CD4-positive, alpha-beta T cell (primary cell): ENCODE measurements around the gene RASA4B. TPM values are rescaled to one million over a fixed set of nuclear protein-coding genes. Genes with fewer than 3 reads are reported as not detected.
"Not testable (repeated sequence)": the region's sequence is repeated elsewhere in the genome, so short reads cannot be mapped to it uniquely, and the experiment has no call there.

Source experiments
- ATAC-seq: fragments of 200-7000 bp; cut with Tn5 transposase; one replicate; pipeline ENCODE4 v1.10.0; 2022; ENCODE audit warnings: mild to moderate bottlenecking; ENCODE audit not compliant: poor library complexity
- CTCF ChIA-PET: fragments of 350-600 bp; sonication (Branson Sonifier 250); formaldehyde crosslinking; loops from one replicate; lab custom pipeline; 2021; ENCODE audit warnings: antibody characterized with exemption, inconsistent platforms; lab: Charles Lee
- POLR2A ChIA-PET: fragments of 350-600 bp; sonication (Branson Sonifier 250); formaldehyde crosslinking; loops from one replicate; lab custom pipeline; 2021; ENCODE audit warnings: antibody characterized with exemption, inconsistent platforms; lab: Charles Lee
- DNase-seq, 14 experiments: peaks; one replicate each; pipeline ENCODE4 v3.0.0-alpha.2; 2013 to 2020; ENCODE audit warnings: mixed read lengths in 2 of 14
- H3K27ac ChIP-seq, 2 donors: one replicate each; pipeline versions ENCODE4 v1.5.1 to v1.7.0; 2013; ENCODE audit warnings: low read length in 2 of 2, low read depth in 1 of 2, mild to moderate bottlenecking in 1 of 2
- H3K27me3 ChIP-seq, 2 experiments: 1 replicate in 1 of 2; 2 replicates in 1 of 2; pipeline versions ENCODE4 v1.6.1 to v1.7.0; 2013; ENCODE audit warnings: low read length in 2 of 2, control low read depth in 1 of 2, mild to moderate bottlenecking in 1 of 2, moderate library complexity in 1 of 2; ENCODE audit not compliant: insufficient read depth in 2 of 2, control insufficient read depth in 1 of 2
- H3K36me3 ChIP-seq: one replicate; pipeline ENCODE4 v1.6.1; 2013; ENCODE audit warnings: low read length, control low read depth; ENCODE audit not compliant: insufficient read depth
- H3K4me1 ChIP-seq: one replicate; pipeline ENCODE4 v1.6.1; 2013; ENCODE audit warnings: low read length, control low read depth; ENCODE audit not compliant: insufficient read depth
- H3K4me3 ChIP-seq: one replicate; pipeline ENCODE4 v1.5.1; 2013; ENCODE audit warnings: mild to moderate bottlenecking, low read length, moderate library complexity
- H3K9me3 ChIP-seq, 2 experiments: 1 replicate in 1 of 2; 2 replicates in 1 of 2; pipeline versions ENCODE4 v1.6.1 to v1.7.0; 2013; ENCODE audit warnings: low read length in 2 of 2, mild to moderate bottlenecking in 2 of 2, control low read depth in 1 of 2, moderate library complexity in 1 of 2; ENCODE audit not compliant: control insufficient read depth in 1 of 2, insufficient read depth in 1 of 2
- H3K27ac Mint-ChIP-seq: one replicate; pipeline ENCODE4 v1.8.0; 2020; ENCODE audit warnings: mixed read lengths
- H3K27me3 Mint-ChIP-seq: one replicate; pipeline ENCODE4 v1.8.0; 2021; ENCODE audit warnings: mixed read lengths
- H3K36me3 Mint-ChIP-seq: one replicate; pipeline ENCODE4 v1.8.0; 2021; ENCODE audit warnings: low read depth, mixed read lengths
- H3K4me1 Mint-ChIP-seq: one replicate; pipeline ENCODE4 v1.8.0; 2021; ENCODE audit warnings: low read depth, mixed read lengths
- H3K4me3 Mint-ChIP-seq: one replicate; pipeline ENCODE4 v1.8.0; 2020; ENCODE audit warnings: mild to moderate bottlenecking, mixed read lengths
- H3K9me3 Mint-ChIP-seq: one replicate; pipeline ENCODE4 v1.8.0; 2020; ENCODE audit warnings: mixed read lengths
- intact Hi-C, 2 experiments: fragments of 100-400 bp; cut with DNase I in 1 of 2; cut with micrococcal nuclease in 1 of 2; formaldehyde crosslinking; loops; one replicate each; pipeline versions ENCODE4 v1.15.1 to v1.9.0; 2023 to 2025; cut with DNase I, micrococcal nuclease
- total RNA-seq, 174 experiments: library from RNA in 2 of 174; stranded (reverse) in 2 of 174; gene quantifications; one replicate each; pipeline ENCODE4 v1.2.3 and lab custom pipeline; 2021 to 2026

The RASA4B gene
- total RNA-seq, 2 experiments from 2014 or later = 31.9 to 40.7 TPM

DNA sequence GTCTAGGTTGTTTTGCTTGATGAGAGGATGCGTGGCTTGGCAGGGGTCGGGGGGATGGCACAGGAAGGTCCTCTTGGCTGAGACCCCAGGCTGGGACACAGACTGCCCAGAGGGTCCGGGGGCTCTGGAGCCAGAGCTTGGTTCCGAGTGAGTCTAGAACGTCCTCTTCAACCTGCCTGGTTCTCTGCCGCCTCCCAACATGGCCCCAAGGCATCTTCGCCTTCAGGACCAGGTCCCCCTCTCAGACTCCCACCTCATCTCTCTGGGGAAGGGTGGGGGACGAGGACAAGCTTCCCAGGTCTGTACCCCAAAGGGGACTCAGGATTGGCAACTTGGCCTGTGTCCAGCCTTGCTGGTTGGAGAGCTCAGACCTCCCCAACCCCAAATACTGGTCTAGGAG lies 24.5 kb upstream of the RASA4B start:
- CTCF ChIA-PET, H3K36me3 Mint-ChIP-seq, intact Hi-C loops, H3K9me3 Mint-ChIP-seq, DNase-seq, H3K27ac Mint-ChIP-seq, H3K4me3 Mint-ChIP-seq, H3K27ac ChIP-seq, H3K4me1 Mint-ChIP-seq, H3K4me3 ChIP-seq, H3K9me3 ChIP-seq, POLR2A ChIA-PET, ATAC-seq, H3K36me3 ChIP-seq, H3K4me1 ChIP-seq, H3K27me3 Mint-ChIP-seq, H3K27me3 ChIP-seq: not testable (repeated sequence)

DNA sequence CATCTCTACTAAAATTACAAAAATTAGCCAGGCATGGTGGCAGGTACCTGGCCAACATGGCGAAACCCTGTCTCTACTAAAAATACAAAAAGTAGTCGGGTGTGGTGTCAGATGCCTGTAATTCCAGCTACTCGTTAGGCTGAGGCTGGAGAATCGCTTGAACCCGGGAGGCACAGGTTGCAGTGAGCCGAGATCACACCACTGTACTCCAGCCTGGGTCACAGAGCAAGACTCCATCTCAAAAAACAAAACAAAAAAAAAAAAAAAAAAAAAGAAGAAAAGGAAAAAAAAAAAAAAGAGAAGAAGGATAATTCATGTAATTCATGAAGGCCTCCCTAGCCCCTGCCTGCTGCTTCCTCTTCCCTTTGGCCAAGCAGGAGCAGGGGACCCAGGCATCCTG lies 23.0 kb upstream of the RASA4B start:
- ATAC-seq, H3K27ac ChIP-seq, DNase-seq, CTCF ChIA-PET, H3K27me3 ChIP-seq, H3K4me1 ChIP-seq, H3K9me3 Mint-ChIP-seq, H3K36me3 Mint-ChIP-seq, H3K27ac Mint-ChIP-seq, H3K4me1 Mint-ChIP-seq, H3K9me3 ChIP-seq, intact Hi-C loops, H3K4me3 ChIP-seq, H3K27me3 Mint-ChIP-seq, H3K36me3 ChIP-seq, POLR2A ChIA-PET, H3K4me3 Mint-ChIP-seq: not testable (repeated sequence)

DNA sequence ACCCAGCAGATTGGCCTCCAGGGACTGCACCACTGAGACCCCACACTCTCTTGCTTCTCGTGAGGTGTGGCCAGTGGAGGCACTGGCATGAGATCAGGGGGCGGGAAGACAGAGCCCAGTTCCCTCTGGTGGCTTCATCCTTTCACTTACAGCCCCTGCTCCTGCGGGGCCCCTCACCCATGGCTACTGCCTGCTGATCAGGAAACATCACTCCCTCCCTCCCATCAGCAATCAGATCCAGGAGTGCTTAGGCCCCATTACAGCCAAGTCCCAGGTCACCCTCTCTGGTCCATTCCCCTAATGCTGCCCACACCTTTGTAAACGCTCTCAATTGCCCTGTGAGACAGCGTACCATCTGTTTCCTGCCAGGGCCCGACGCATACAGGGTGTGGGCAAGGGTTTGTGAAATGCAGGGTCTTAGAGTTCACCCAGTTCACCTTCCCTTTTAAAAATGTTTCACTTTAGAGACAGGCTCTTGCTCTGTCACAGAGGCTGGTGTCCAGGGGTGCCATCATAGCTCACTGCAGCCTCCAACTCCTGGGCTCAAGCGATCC lies 17.6 kb upstream of the RASA4B start:
- H3K9me3 Mint-ChIP-seq, H3K4me3 Mint-ChIP-seq, H3K36me3 Mint-ChIP-seq: not testable (repeated sequence)

DNA sequence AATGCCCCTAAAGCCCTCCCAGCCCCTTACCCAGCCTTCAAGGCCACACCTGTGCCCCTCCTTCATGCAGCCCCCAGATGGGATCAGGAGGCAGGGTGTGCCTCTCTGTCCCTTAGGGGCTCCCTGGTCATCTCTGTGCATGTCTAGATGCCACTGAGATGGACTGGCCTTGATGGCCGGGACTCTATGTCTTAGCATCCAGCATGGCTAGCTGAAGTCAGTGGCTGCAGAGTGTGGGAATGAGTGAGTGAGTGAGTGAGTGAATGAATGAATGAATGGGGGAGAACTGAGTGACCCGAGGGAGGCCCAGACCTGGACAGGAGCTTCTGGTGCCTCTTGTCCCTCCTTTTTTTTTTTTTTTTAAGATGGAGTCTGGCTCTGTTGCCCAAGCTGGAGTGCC lies 14.6 kb upstream of the RASA4B start:
- H3K4me3 ChIP-seq, ATAC-seq, H3K9me3 Mint-ChIP-seq, H3K4me3 Mint-ChIP-seq, DNase-seq, H3K4me1 Mint-ChIP-seq, CTCF ChIA-PET, POLR2A ChIA-PET, H3K27me3 Mint-ChIP-seq, H3K27ac Mint-ChIP-seq, H3K4me1 ChIP-seq, H3K36me3 ChIP-seq, H3K9me3 ChIP-seq, intact Hi-C loops, H3K27ac ChIP-seq, H3K27me3 ChIP-seq, H3K36me3 Mint-ChIP-seq: not testable (repeated sequence)

More for the DNA sequence above, 17.6 kb upstream of the RASA4B start:
- H3K36me3 ChIP-seq, H3K27ac ChIP-seq, H3K9me3 ChIP-seq, H3K4me1 ChIP-seq, ATAC-seq, CTCF ChIA-PET, H3K27me3 ChIP-seq, DNase-seq, H3K27ac Mint-ChIP-seq, H3K27me3 Mint-ChIP-seq, H3K4me3 ChIP-seq, POLR2A ChIA-PET, H3K4me1 Mint-ChIP-seq, intact Hi-C loops: not testable (repeated sequence)

DNA sequence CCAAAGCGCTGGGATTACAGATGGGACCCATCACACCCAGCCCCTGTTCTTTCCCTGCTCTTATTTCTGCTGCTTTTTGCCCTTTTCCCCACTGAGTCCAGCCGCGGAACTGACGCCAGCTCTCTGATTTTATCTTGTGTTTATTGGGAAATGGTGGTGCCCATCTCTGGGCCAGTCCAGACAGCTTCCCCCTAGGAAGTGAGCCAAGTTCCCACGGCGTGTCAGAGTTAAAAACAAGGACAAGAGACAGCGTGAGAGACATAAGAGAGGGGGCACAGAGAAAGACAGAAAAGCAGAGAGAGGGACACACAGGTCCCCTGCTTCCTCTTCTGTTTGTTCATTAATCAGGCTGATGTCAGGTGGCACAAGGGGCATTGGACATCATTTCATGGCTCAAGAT lies 14.0 kb upstream of the RASA4B start:
- intact Hi-C loops, H3K4me1 Mint-ChIP-seq, H3K27ac ChIP-seq, POLR2A ChIA-PET, CTCF ChIA-PET, H3K9me3 ChIP-seq, H3K36me3 ChIP-seq, H3K27ac Mint-ChIP-seq, ATAC-seq, H3K36me3 Mint-ChIP-seq, H3K9me3 Mint-ChIP-seq, DNase-seq, H3K27me3 ChIP-seq, H3K27me3 Mint-ChIP-seq, H3K4me3 ChIP-seq, H3K4me1 ChIP-seq, H3K4me3 Mint-ChIP-seq: not testable (repeated sequence)

DNA sequence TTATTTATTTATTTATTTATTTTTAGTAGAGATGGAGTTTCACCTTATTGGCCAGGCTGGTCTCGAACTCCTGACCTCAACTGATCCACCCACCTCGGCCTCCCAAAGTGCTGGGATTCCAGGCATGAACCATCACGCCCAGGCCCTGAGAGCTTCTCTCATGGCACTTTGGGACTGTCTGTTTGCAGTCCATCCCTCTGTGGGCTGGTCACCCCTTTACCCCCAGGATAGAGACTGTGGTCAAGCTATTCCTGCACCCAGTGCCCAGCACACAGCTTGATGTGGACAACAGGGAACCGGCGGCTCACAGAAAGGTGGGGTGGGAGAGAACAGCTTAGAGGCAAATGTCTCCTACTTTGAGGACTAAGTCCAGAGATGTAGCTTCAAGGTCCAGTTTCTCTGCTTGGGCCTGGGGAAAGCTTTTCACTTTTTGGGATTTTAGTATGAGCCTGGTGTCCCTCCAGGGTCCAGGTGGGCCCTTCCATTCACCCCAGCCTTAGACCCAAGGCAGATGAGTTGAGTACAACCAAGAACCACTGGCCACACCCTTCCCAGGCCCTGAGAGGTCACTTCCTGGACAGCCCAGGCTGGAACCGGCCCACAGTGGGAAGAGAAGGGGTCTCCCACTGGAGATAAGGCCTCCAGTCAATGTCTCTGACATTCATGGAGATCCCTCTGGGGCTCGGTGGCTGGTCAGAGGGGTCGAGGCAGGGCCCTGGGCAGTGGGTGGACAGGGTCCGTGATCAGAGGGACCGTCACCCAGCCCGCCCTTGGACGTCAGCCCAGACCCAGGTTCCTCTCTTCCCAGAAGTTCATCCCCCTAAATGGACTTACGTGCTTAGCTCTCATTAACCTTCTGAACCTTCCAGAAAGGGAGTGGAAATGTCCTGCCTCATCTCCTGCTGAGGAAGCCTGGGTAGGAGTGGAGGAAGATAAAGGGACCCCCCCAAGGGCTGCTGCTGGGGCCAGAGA lies 10.5 kb upstream of the RASA4B start:
- CTCF ChIA-PET, H3K36me3 ChIP-seq, H3K9me3 Mint-ChIP-seq, H3K4me1 Mint-ChIP-seq, H3K27me3 ChIP-seq, H3K9me3 ChIP-seq, intact Hi-C loops, H3K4me1 ChIP-seq, H3K4me3 Mint-ChIP-seq, H3K4me3 ChIP-seq, POLR2A ChIA-PET, H3K27ac Mint-ChIP-seq, DNase-seq, H3K36me3 Mint-ChIP-seq, ATAC-seq, H3K27ac ChIP-seq, H3K27me3 Mint-ChIP-seq: not testable (repeated sequence)

DNA sequence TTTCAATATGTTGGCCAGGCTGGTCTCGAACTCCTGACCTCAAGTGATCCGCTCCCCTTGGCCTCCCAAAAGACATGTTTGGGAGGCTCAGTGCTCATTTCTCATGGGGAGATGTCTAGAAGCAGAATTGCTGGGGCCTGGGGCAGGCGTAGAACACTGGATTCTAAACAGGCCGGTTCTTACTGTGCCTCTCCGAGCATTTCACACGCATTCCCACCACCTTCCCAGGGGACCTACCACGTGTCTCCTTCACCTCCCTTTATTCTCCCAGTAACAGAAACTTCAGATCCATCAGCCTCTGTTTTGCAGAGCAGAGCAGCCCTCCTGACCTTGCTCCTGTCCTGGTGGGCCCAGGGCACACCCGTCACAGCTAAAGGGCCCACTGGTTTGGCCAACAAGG lies 9.6 kb upstream of the RASA4B start:
- H3K27ac ChIP-seq, intact Hi-C loops, H3K9me3 Mint-ChIP-seq, H3K36me3 ChIP-seq, H3K27ac Mint-ChIP-seq, H3K27me3 Mint-ChIP-seq, H3K4me3 ChIP-seq, H3K4me1 Mint-ChIP-seq, H3K27me3 ChIP-seq, POLR2A ChIA-PET, H3K9me3 ChIP-seq, H3K4me3 Mint-ChIP-seq, DNase-seq, H3K36me3 Mint-ChIP-seq, CTCF ChIA-PET, ATAC-seq, H3K4me1 ChIP-seq: not testable (repeated sequence)
